Progenitor cell of endocrine pancreas (in vitro differentiated cells): ENCODE measurements around the gene CNIH1. TPM values are rescaled to one million over a fixed set of nuclear protein-coding genes. Genes with fewer than 3 reads are reported as not detected.
"Not testable (repeated sequence)": the region's sequence is repeated elsewhere in the genome, so short reads cannot be mapped to it uniquely, and the experiment has no call there.

Source experiments
- DNase-seq: peaks from one replicate; pipeline ENCODE4 v3.0.0; 2021; ENCODE audit warnings: low spot score; ENCODE audit not compliant: unreplicated experiment
- H3K27ac Mint-ChIP-seq: 2 replicates; pipeline ENCODE4 v1.8.0; 2021; ENCODE audit warnings: mild to moderate bottlenecking, moderate library complexity, mixed read lengths
- H3K27me3 Mint-ChIP-seq: 2 replicates; pipeline ENCODE4 v1.8.0; 2021; ENCODE audit warnings: mixed read lengths
- H3K36me3 Mint-ChIP-seq: 2 replicates; pipeline ENCODE4 v1.8.0; 2022; ENCODE audit warnings: mixed read lengths; ENCODE audit not compliant: insufficient read depth
- H3K4me1 Mint-ChIP-seq: 2 replicates; pipeline ENCODE4 v1.8.0; 2021; ENCODE audit warnings: low read depth, mixed read lengths
- H3K4me3 Mint-ChIP-seq: 2 replicates; pipeline ENCODE4 v1.8.0; 2021; ENCODE audit warnings: low read depth, mild to moderate bottlenecking, moderate library complexity, mixed read lengths
- H3K9me3 Mint-ChIP-seq: 2 replicates; pipeline ENCODE4 v1.8.0; 2021; ENCODE audit warnings: low read depth, mixed read lengths
- total RNA-seq: library from RNA; stranded (reverse); gene quantifications from 2 replicates; pipeline ENCODE4 v1.2.1, GENCODE V29; 2021
- TF ChIP-seq, protein P1 (sequence below): fragments of 200-600 bp; sonication (generic); IDR thresholded peaks from one replicate; pipeline ENCODE4 v1.5.0; 2021; ENCODE audit warnings: antibody characterized with exemption, mild to moderate bottlenecking; ENCODE audit not compliant: unreplicated experiment

CNIH1 gene
- total RNA-seq, 1 donor from 2014 or later = 106 TPM

DNA sequence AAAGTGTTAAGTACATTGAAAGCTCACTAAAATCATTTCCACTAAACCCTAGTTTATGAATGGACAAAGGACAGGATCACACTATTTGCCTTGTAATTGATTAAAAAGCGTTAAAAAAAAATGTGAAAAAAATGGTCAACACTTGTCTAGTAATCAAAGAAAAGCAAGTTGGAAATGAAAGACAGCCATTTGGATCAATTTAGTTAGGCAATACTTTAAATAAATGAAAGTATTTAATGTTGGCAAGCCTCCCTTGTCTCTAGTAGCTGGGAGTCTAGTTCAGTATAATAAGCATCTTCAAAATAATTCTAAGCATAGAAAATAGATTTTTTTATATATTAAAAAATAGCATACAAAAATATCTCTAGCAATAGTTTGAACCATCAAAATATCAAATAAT lies 14.2 kb upstream of the CNIH1 start:
- TF ChIP-seq, protein P1, sequence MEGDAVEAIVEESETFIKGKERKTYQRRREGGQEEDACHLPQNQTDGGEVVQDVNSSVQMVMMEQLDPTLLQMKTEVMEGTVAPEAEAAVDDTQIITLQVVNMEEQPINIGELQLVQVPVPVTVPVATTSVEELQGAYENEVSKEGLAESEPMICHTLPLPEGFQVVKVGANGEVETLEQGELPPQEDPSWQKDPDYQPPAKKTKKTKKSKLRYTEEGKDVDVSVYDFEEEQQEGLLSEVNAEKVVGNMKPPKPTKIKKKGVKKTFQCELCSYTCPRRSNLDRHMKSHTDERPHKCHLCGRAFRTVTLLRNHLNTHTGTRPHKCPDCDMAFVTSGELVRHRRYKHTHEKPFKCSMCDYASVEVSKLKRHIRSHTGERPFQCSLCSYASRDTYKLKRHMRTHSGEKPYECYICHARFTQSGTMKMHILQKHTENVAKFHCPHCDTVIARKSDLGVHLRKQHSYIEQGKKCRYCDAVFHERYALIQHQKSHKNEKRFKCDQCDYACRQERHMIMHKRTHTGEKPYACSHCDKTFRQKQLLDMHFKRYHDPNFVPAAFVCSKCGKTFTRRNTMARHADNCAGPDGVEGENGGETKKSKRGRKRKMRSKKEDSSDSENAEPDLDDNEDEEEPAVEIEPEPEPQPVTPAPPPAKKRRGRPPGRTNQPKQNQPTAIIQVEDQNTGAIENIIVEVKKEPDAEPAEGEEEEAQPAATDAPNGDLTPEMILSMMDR = no peak
- peaks cover 12% of the 10 kb centered on the region for H3K9me3 Mint-ChIP-seq
- H3K36me3 Mint-ChIP-seq = peaks cover 4% of the 10 kb centered on the region
- peaks cover 2% of the 10 kb centered on the region for H3K4me1 Mint-ChIP-seq
- no peak for DNase-seq
- H3K27me3 Mint-ChIP-seq = peaks cover 29% of the 10 kb centered on the region
- no peak overlapping the region for H3K27ac Mint-ChIP-seq
- no peak overlapping the region for H3K4me3 Mint-ChIP-seq

DNA sequence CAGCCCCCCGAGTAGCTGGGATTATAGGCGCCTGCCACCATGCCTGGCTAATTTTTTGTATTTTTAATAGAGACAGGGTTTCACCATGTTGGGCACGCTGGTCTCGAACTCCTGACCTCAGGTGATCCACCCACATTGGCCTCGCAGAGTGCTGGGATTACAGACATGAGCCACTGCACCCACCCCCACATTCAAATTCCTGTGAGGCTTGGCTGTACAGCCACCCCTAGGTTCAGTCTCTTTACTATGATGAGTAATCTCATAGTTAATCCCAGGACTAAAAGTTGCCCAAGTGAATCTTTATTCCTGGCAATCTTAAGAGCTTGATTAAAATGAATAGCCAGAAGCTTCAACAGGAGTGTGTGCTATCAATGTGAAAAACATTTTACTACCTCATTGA lies 12.8 kb upstream of the CNIH1 start:
- not testable (repeated sequence) for DNase-seq, H3K27ac Mint-ChIP-seq, H3K9me3 Mint-ChIP-seq, H3K36me3 Mint-ChIP-seq, H3K4me3 Mint-ChIP-seq, H3K4me1 Mint-ChIP-seq
- peaks cover 37% of the 10 kb centered on the region for H3K27me3 Mint-ChIP-seq

DNA sequence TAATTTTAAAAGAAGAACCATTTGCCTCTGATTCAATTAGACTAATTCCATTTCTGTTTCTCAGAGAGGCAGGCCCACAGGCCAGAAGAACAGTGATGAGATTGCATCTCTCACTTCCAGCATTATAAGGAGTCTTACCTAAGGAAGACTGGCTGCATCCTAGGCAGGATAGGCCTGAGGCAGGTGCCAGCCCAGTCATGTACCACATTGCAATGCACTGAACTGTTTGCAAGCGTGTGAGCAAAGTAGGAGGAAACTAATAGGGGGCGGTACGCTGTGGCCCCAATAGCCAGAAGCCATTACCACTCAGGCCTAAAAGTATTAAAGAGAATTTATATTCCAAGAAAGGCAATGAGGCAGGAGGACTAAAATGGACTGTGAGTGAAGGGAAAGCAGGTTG lies 12.1 kb upstream of the CNIH1 start:
- no peaks in the 10 kb centered on the region for H3K9me3 Mint-ChIP-seq
- H3K4me3 Mint-ChIP-seq = no peak overlapping the region
- H3K27me3 Mint-ChIP-seq = peaks cover 36% of the 10 kb centered on the region
- H3K4me1 Mint-ChIP-seq = no peaks in the 10 kb centered on the region
- no peaks in the 10 kb centered on the region for H3K36me3 Mint-ChIP-seq
- TF ChIP-seq, protein P1 = no peak
- H3K27ac Mint-ChIP-seq = no peak overlapping the region
- no peak for DNase-seq

DNA sequence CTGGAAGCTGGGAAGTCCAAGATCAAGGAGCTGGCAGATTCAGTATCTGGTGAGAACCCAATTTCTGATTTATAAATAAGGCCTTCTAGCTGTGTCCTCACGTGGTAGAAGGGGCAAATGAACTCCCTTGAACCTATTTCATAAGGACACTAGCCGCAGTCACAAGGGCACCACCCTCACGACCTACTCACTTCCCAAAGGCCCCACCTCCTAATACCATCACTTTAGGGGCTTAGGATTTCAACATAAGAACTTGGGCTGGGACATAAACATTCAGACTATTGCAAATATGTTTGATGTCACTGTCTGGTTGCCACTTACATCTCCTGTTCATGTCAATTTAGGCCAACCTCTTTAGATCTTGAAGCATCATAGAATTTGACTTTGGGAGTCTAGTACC lies 10.8 kb upstream of the CNIH1 start:
- Mint-ChIP-seq H3K4me1 (no peaks in the 10 kb centered on the region), H3K36me3 (no peaks in the 10 kb centered on the region), H3K9me3 (no peaks in the 10 kb centered on the region), H3K4me3 (no peak overlapping the region), H3K27me3 (peaks cover 39% of the 10 kb centered on the region), H3K27ac (no peak overlapping the region)
- TF ChIP-seq, protein P1 = no peak
- DNase-seq = no peak

DNA sequence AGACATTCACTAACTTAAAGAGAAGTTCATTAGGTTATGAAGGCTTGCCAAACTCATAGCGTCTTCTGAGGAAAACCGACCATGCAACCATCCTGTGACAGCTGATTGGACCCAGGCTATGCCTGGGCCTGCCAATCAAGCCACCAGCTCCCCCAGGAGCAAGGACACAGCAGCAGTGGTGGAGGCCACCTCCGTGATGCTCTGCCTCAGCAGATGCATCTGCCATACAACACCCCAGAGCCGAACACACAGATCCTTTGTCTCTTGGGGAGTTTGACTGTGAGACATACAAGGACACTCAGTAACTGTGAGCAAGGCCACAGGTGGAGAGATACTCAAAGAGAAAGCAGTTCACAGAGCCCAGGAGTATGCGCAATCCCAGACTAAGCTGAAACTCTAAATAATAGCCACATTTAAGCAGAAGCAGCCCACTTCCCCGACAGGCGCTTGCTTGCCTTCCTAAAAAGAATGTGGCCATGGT lies 10.0 kb upstream of the CNIH1 start:
- H3K36me3 Mint-ChIP-seq = no peaks in the 10 kb centered on the region
- H3K27me3 Mint-ChIP-seq = peaks cover 44% of the 10 kb centered on the region
- H3K9me3 Mint-ChIP-seq = no peaks in the 10 kb centered on the region
- no peak overlapping the region for H3K4me3 Mint-ChIP-seq
- H3K27ac Mint-ChIP-seq = no peak overlapping the region
- DNase-seq = no peak
- TF ChIP-seq, protein P1 = no peak
- no peaks in the 10 kb centered on the region for H3K4me1 Mint-ChIP-seq

DNA sequence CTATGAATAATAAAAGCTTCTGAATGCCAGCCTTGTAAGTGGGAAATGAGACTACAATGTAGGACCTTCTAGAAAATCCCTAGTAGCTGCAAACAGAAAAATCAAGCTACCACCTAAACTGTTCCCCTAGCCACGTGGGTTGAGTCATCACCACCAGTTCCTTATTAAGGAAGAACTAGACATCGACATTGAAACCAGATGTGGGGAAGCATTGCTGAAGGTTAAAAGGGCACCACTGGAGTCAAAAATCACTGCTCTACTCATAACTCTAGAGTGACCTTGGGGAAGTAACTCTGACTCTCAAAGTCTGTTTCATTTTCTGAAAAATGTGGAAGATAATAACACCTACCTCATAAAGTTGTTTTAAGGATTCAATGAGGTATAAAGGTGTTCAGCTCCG lies 9.4 kb upstream of the CNIH1 start:
- no peaks in the 10 kb centered on the region for H3K9me3 Mint-ChIP-seq
- peaks cover 2% of the 10 kb centered on the region for H3K4me1 Mint-ChIP-seq
- no peaks in the 10 kb centered on the region for H3K36me3 Mint-ChIP-seq
- peaks cover 47% of the 10 kb centered on the region for H3K27me3 Mint-ChIP-seq
- no peak for DNase-seq
- TF ChIP-seq, protein P1 = no peak
- no peak overlapping the region for H3K27ac Mint-ChIP-seq
- H3K4me3 Mint-ChIP-seq = no peak overlapping the region
